K562 (cell line): ENCODE results near the gene SRPRA. TPM values are rescaled to one million over a fixed set of nuclear protein-coding genes. Genes with fewer than 3 reads are reported as not detected.

Experiments used
- ATF6 ChIP-seq: sonication (generic); formaldehyde crosslinking; IDR thresholded peaks from 2 replicates; pipeline ENCODE4 v1.4.0; 2020; ENCODE audit warnings: mild to moderate bottlenecking, missing genetic modification reagents
- CBX8 ChIP-seq: fragments of 200-600 bp; sonication (generic); IDR thresholded peaks from 2 replicates; pipeline ENCODE4 v1.6.1; 2012; ENCODE audit warnings: borderline replicate concordance, mixed run types, low read depth, mild to moderate bottlenecking, moderate library complexity, mixed read lengths, low read length, control low read depth, inconsistent platforms; ENCODE audit not compliant: poor library complexity, severe bottlenecking; ENCODE audit errors: extremely low read depth
- COPS2 ChIP-seq: fragments of 450-650 bp; conservative IDR thresholded peaks from 2 replicates; pipeline ENCODE4 v1.6.1; 2016; ENCODE audit warnings: mild to moderate bottlenecking, moderate library complexity
- DLX4 ChIP-seq: fragments of 250-450 bp; sonication (Bioruptor Pico); IDR thresholded peaks from 2 replicates; pipeline ENCODE4 v1.6.1; 2021; ENCODE audit warnings: mild to moderate bottlenecking
- ESRRB ChIP-seq: fragments of 250-450 bp; sonication (Bioruptor Pico); IDR thresholded peaks from 2 replicates; pipeline ENCODE4 v1.5.0; 2020; ENCODE audit warnings: mild to moderate bottlenecking, moderate library complexity, borderline replicate concordance
- HBP1 ChIP-seq: fragments of 450-650 bp; formaldehyde crosslinking; IDR thresholded peaks from 2 replicates; pipeline ENCODE4 v1.4.0; 2022; ENCODE audit warnings: missing genetic modification characterization
- HINFP ChIP-seq: fragments of 450-650 bp; conservative IDR thresholded peaks from 2 replicates; pipeline ENCODE4 v1.6.1; 2016; ENCODE audit warnings: missing genetic modification characterization, low read depth, mild to moderate bottlenecking, control low read depth, missing compliant biosample characterization
- MAZ ChIP-seq, 2 experiments: fragments of 450-650 bp in 1 of 2; sonication (generic) in 1 of 2; formaldehyde crosslinking; IDR thresholded peaks in 1 of 2; conservative IDR thresholded peaks in 1 of 2; 2 replicates each; pipeline versions ENCODE4 v1.4.0 to v1.5.0; 2020; ENCODE audit warnings: mild to moderate bottlenecking in 1 of 2, missing genetic modification reagents in 1 of 2
- MXD1 ChIP-seq: fragments of 250-450 bp; sonication (Bioruptor Pico); IDR thresholded peaks from 2 replicates; pipeline ENCODE4 v1.8.0; 2021; ENCODE audit warnings: borderline replicate concordance, mild to moderate bottlenecking, moderate library complexity; ENCODE audit not compliant: poor library complexity, severe bottlenecking
- PTBP1 ChIP-seq: fragments of 200-400 bp; formaldehyde crosslinking; IDR thresholded peaks from 2 replicates; pipeline ENCODE4 v1.6.1; 2017; ENCODE audit warnings: low read depth, low read length
- PURB ChIP-seq: sonication (generic); formaldehyde crosslinking; IDR thresholded peaks from 2 replicates; pipeline ENCODE4 v1.9.0; 2021; ENCODE audit warnings: low read depth, mild to moderate bottlenecking, missing genetic modification reagents
- TRIM24 ChIP-seq, 2 experiments: fragments of 450-650 bp; IDR thresholded peaks; 2 replicates each; pipeline ENCODE4 v1.6.1; 2016
- XRCC3 ChIP-seq: fragments of 450-650 bp; IDR thresholded peaks from 2 replicates; pipeline ENCODE4 v1.6.1; 2017; ENCODE audit warnings: mild to moderate bottlenecking, moderate library complexity
- YBX1 ChIP-seq: fragments of 450-650 bp; IDR thresholded peaks from 2 replicates; pipeline ENCODE4 v1.7.1; 2016; ENCODE audit warnings: mild to moderate bottlenecking
- ZBTB5 ChIP-seq: fragments of 450-650 bp; IDR thresholded peaks from 2 replicates; pipeline ENCODE4 v1.6.1; 2017; ENCODE audit warnings: antibody characterized with exemption
- ZNF3 ChIP-seq: fragments of 250-450 bp; sonication (Bioruptor Pico); IDR thresholded peaks from 2 replicates; pipeline ENCODE4 v1.5.0; 2021; ENCODE audit warnings: mild to moderate bottlenecking, moderate library complexity
- ZNF766 ChIP-seq: fragments of 200-800 bp; sonication (Bioruptor generic); conservative IDR thresholded peaks from 2 replicates; pipeline ENCODE4 v1.6.1; 2016; ENCODE audit warnings: missing genetic modification characterization, missing compliant biosample characterization
- polyA plus RNA-seq, 8 experiments: library from polyadenylated mRNA; depleted of rRNA in 4 of 8; stranded (reverse) in 5 of 8; unstranded in 3 of 8; fragments of >200 nt; fragmentation: Nextera tagmentation in 2 of 8; fragmentation: Illumina TruSeq in 1 of 8; extraction: Ambion mirVana in 2 of 8; extraction: Trizol in 1 of 8; gene quantifications; 2 replicates each; pipeline versions ENCODE4 v1.2.1 to v1.2.3, GENCODE V29; 2011 to 2014; ENCODE audit warnings: inconsistent platforms in 1 of 8, missing spikeins in 1 of 8
- total RNA-seq, 7 experiments: library from RNA; depleted of rRNA in 6 of 7; stranded (reverse); fragments of >200 nt in 6 of 7; fragmentation: Illumina TruSeq in 2 of 7; extraction: Trizol in 2 of 7; gene quantifications; 2 replicates each; pipeline versions ENCODE4 v1.2.1 to v1.2.3, GENCODE V29; 2011 to 2021; ENCODE audit warnings: low replicate concordance in 1 of 7

Gene SRPRA
- total and polyA plus RNA-seq, 9 of the 15 experiments (the other 6 are each of a cell fraction or from before 2014, with no cell fraction given): 33.5 to 124 (median 80.0) TPM

GRCh38 chr11:126303623-126304456 is 35.1 kb upstream of the SRPRA start, which contains the start of gene DCPS (continued):
- no peak for TF ChIP-seq HINFP
- TF ChIP-seq ESRRB (CRISPR knock-in tag): no peak
- TF ChIP-seq CBX8: no peak
- no peak for TF ChIP-seq PURB
- no peak for TF ChIP-seq MXD1
- TF ChIP-seq MAZ (CRISPR knock-in tag; conservative IDR thresholded peaks at IDR 0.05 in 1 of 2, IDR thresholded peaks at IDR 0.05 in 1 of 2): peak; percentile 74 to 96
- TF ChIP-seq ATF6 (CRISPR knock-in tag): peak; percentile 91
- TF ChIP-seq PTBP1: no peak
- no peak for TF ChIP-seq XRCC3
- no peak for TF ChIP-seq COPS2
- no peak for TF ChIP-seq ZBTB5
- no peak for TF ChIP-seq TRIM24 (IDR thresholded peaks at IDR 0.05)
- no peak for TF ChIP-seq ZNF3 (CRISPR knock-in tag)
- no peak for TF ChIP-seq HBP1
- TF ChIP-seq ZNF766 (CRISPR knock-in tag): 0 out of 2 replicates have a peak, but pooled peaks have one; percentile 24
- TF ChIP-seq DLX4 (CRISPR knock-in tag): no peak
- TF ChIP-seq YBX1: no peak
